ENCODE measurements around the gene RELN. TPM values are rescaled to one million over a fixed set of nuclear protein-coding genes. Genes with fewer than 3 reads are reported as not detected.
A peak's percentile ranks its signal among the peaks of the same experiment; 100 is the strongest.

Gene RELN
- total and polyA plus RNA-seq, 10 of the 15 experiments (the other 5 are each of a cell fraction or from before 2014, with no cell fraction given) = 0.11 to 0.21 TPM; not detected in 8

DNA sequence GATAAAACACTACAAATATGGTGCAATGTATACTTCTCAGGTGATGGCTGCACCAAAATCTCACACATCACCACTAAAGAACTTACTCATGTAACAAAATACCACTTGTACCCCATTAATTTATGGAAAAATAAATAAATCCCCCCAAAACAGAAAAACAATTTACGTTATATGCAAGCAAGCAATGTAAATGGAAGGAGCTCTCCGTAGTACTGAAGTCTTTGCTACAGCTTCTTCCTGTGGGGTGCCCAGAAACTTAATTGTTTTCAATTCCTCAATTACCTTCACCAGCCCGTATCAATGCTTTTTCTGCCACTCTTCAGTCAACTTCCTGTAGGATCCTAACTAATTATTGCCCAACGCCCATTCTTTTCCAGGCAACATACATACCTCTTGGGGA, 138.1 kb downstream of the RELN start:
- ChIA-PET RAD21 (ENCODE audit: unreplicated experiment) (no interaction called here), POLR2A (no interaction called here), SMC1A (ENCODE audit: uncharacterized antibody, unreplicated experiment) (no interaction called here), CTCF (no interaction called here)
- no peak for DNase-seq (ENCODE audit: low read depth, low spot score)
- no peak for FAIRE-seq
- WGBS (ENCODE audit: insufficient coverage, insufficient replicate concordance, low lambda C conversion rate, missing lambda C conversion rate) = 20% methylated on average over 4 of the region's 4 CpGs
- Histone ChIP-seq H3K9me3 (replicated peaks; ENCODE audit: control insufficient read depth, insufficient read depth, low read length) (no peaks in the 10 kb centered on the region), H3K4me1 (ENCODE audit: control insufficient read depth, insufficient read depth, low read length) (no peaks in the 10 kb centered on the region), H3K36me3 (ENCODE audit: control insufficient read depth in 2 of 2, insufficient read depth in 2 of 2, low read length in 1 of 2) (no peaks in the 10 kb centered on the region), H3K79me2 (ENCODE audit: control insufficient read depth, insufficient read depth, low read length) (no peaks in the 10 kb centered on the region), H3K4me3 (no peak overlapping the region), H3K4me2 (ENCODE audit: control insufficient read depth, insufficient read depth) (no peak overlapping the region), H3K27me3 (replicated peaks in 1 of 2; ENCODE audit: control insufficient read depth in 2 of 2, insufficient read depth in 2 of 2, low read length in 1 of 2) (no peaks in the 10 kb centered on the region), H3K9ac (ENCODE audit: control insufficient read depth, insufficient read depth, low read length) (no peak overlapping the region), H2AFZ (ENCODE audit: control insufficient read depth, low read depth, low read length) (no peak overlapping the region), H3K27ac (ENCODE audit: control insufficient read depth, insufficient read depth) (no peak overlapping the region), H4K20me1 (ENCODE audit: control insufficient read depth, insufficient read depth) (no peaks in the 10 kb centered on the region)
- peak; percentile 46; the same call in 2 of the 3 replicates for ATAC-seq
- intact Hi-C loops (cut with micrococcal nuclease; ENCODE audit: unreplicated experiment) = no loop called here
- in situ Hi-C loops (cut with MboI) = no loop called here
- TF ChIP-seq SPI1 (IDR thresholded peaks at IDR 0.05; ENCODE audit: borderline replicate concordance, insufficient read depth, low read depth, low read length) (peak; percentile 11; the same call in 1 of the 2 replicates), MXI1 (IDR thresholded peaks at IDR 0.05; ENCODE audit: low read depth, low read length) (no peak), ZNF24 (IDR thresholded peaks at IDR 0.05) (no peak), NRF1 (conservative IDR thresholded peaks at IDR 0.05; ENCODE audit: low read depth, low read length) (no peak), CBX5 (IDR thresholded peaks at IDR 0.05; ENCODE audit: low read depth) (no peak), NFXL1 (IDR thresholded peaks at IDR 0.05; ENCODE audit: borderline replicate concordance) (no peak)
- TF ChIP-seq, protein P1, sequence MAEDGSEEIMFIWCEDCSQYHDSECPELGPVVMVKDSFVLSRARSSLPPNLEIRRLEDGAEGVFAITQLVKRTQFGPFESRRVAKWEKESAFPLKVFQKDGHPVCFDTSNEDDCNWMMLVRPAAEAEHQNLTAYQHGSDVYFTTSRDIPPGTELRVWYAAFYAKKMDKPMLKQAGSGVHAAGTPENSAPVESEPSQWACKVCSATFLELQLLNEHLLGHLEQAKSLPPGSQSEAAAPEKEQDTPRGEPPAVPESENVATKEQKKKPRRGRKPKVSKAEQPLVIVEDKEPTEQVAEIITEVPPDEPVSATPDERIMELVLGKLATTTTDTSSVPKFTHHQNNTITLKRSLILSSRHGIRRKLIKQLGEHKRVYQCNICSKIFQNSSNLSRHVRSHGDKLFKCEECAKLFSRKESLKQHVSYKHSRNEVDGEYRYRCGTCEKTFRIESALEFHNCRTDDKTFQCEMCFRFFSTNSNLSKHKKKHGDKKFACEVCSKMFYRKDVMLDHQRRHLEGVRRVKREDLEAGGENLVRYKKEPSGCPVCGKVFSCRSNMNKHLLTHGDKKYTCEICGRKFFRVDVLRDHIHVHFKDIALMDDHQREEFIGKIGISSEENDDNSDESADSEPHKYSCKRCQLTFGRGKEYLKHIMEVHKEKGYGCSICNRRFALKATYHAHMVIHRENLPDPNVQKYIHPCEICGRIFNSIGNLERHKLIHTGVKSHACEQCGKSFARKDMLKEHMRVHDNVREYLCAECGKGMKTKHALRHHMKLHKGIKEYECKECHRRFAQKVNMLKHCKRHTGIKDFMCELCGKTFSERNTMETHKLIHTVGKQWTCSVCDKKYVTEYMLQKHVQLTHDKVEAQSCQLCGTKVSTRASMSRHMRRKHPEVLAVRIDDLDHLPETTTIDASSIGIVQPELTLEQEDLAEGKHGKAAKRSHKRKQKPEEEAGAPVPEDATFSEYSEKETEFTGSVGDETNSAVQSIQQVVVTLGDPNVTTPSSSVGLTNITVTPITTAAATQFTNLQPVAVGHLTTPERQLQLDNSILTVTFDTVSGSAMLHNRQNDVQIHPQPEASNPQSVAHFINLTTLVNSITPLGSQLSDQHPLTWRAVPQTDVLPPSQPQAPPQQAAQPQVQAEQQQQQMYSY (CRISPR knock-in tag; IDR thresholded peaks at IDR 0.05) = no peak
- TF ChIP-seq, protein P2, sequence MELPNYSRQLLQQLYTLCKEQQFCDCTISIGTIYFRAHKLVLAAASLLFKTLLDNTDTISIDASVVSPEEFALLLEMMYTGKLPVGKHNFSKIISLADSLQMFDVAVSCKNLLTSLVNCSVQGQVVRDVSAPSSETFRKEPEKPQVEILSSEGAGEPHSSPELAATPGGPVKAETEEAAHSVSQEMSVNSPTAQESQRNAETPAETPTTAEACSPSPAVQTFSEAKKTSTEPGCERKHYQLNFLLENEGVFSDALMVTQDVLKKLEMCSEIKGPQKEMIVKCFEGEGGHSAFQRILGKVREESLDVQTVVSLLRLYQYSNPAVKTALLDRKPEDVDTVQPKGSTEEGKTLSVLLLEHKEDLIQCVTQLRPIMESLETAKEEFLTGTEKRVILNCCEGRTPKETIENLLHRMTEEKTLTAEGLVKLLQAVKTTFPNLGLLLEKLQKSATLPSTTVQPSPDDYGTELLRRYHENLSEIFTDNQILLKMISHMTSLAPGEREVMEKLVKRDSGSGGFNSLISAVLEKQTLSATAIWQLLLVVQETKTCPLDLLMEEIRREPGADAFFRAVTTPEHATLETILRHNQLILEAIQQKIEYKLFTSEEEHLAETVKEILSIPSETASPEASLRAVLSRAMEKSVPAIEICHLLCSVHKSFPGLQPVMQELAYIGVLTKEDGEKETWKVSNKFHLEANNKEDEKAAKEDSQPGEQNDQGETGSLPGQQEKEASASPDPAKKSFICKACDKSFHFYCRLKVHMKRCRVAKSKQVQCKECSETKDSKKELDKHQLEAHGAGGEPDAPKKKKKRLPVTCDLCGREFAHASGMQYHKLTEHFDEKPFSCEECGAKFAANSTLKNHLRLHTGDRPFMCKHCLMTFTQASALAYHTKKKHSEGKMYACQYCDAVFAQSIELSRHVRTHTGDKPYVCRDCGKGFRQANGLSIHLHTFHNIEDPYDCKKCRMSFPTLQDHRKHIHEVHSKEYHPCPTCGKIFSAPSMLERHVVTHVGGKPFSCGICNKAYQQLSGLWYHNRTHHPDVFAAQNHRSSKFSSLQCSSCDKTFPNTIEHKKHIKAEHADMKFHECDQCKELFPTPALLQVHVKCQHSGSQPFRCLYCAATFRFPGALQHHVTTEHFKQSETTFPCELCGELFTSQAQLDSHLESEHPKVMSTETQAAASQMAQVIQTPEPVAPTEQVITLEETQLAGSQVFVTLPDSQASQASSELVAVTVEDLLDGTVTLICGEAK (IDR thresholded peaks at IDR 0.05; ENCODE audit: borderline replicate concordance) = no peak
- TF ChIP-seq, protein P3, sequence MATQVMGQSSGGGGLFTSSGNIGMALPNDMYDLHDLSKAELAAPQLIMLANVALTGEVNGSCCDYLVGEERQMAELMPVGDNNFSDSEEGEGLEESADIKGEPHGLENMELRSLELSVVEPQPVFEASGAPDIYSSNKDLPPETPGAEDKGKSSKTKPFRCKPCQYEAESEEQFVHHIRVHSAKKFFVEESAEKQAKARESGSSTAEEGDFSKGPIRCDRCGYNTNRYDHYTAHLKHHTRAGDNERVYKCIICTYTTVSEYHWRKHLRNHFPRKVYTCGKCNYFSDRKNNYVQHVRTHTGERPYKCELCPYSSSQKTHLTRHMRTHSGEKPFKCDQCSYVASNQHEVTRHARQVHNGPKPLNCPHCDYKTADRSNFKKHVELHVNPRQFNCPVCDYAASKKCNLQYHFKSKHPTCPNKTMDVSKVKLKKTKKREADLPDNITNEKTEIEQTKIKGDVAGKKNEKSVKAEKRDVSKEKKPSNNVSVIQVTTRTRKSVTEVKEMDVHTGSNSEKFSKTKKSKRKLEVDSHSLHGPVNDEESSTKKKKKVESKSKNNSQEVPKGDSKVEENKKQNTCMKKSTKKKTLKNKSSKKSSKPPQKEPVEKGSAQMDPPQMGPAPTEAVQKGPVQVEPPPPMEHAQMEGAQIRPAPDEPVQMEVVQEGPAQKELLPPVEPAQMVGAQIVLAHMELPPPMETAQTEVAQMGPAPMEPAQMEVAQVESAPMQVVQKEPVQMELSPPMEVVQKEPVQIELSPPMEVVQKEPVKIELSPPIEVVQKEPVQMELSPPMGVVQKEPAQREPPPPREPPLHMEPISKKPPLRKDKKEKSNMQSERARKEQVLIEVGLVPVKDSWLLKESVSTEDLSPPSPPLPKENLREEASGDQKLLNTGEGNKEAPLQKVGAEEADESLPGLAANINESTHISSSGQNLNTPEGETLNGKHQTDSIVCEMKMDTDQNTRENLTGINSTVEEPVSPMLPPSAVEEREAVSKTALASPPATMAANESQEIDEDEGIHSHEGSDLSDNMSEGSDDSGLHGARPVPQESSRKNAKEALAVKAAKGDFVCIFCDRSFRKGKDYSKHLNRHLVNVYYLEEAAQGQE (IDR thresholded peaks at IDR 0.05; ENCODE audit: low read depth, low read length) = peak; percentile 91
- BruUV-seq (replicated peaks) = no TSS peak

Measured in GM12878 (cell line).